Thymus (tissue), 11 donors: ENCODE data around the gene MRPL48. TPM values are rescaled to one million over a fixed set of nuclear protein-coding genes. Genes with fewer than 3 reads are reported as not detected.

Experiments
- DNase-seq, 9 donors: peaks; one replicate each; pipeline ENCODE4 v3.0.0-alpha.2; 2013; ENCODE audit warnings: low spot score in 9 of 9, low read depth in 6 of 9, missing footprints in 1 of 9
- H3K27ac ChIP-seq, 2 donors: one replicate each; pipeline ENCODE4 v1.5.1; 2013; ENCODE audit warnings: control low read depth in 1 of 2, low read depth in 1 of 2, low read length in 1 of 2, mild to moderate bottlenecking in 1 of 2, moderate library complexity in 1 of 2
- H3K27me3 ChIP-seq, 2 donors: one replicate each; pipeline ENCODE4 v1.5.1; 2013; ENCODE audit warnings: low read length in 1 of 2; ENCODE audit not compliant: control insufficient read depth in 2 of 2, insufficient read depth in 1 of 2
- H3K36me3 ChIP-seq, 2 donors: one replicate each; pipeline ENCODE4 v1.5.1; 2013; ENCODE audit warnings: low read length in 1 of 2, mild to moderate bottlenecking in 1 of 2, moderate library complexity in 1 of 2; ENCODE audit not compliant: control insufficient read depth in 2 of 2, insufficient read depth in 2 of 2
- H3K4me1 ChIP-seq, 2 donors: one replicate each; pipeline ENCODE4 v1.5.1; 2013; ENCODE audit warnings: low read length in 2 of 2; ENCODE audit not compliant: control insufficient read depth in 2 of 2, insufficient read depth in 2 of 2
- H3K4me3 ChIP-seq, 2 donors: one replicate each; pipeline ENCODE4 v1.5.1; 2013; ENCODE audit warnings: low read length in 2 of 2, control low read depth in 1 of 2, mild to moderate bottlenecking in 1 of 2
- H3K9me3 ChIP-seq, 2 donors: one replicate each; pipeline ENCODE4 v1.5.1; 2013; ENCODE audit warnings: low read length in 1 of 2, mild to moderate bottlenecking in 1 of 2; ENCODE audit not compliant: control insufficient read depth in 2 of 2, insufficient read depth in 1 of 2
- WGBS: extraction: QIAGEN DNeasy Blood & Tissue Kit; methylation state at CpG from one replicate; pipeline ENCODE4 v1.1.7; 2013; 5-methylcytosine and 5-hydroxymethylcytosine counted together
- polyA plus RNA-seq: library from polyadenylated mRNA; stranded (reverse); fragments of 200-250 nt; gene quantifications from one replicate; pipeline ENCODE4 v1.2.3, GENCODE V29; 2013
- total RNA-seq: library from RNA; stranded (reverse); fragments of 120-200 nt; gene quantifications from one replicate; pipeline ENCODE4 v1.2.4, GENCODE V29; 2013
- donor health status: healthy.

MRPL48 gene
- total and polyA plus RNA-seq, 2 donors: 43.7 to 66.6 TPM

DNA sequence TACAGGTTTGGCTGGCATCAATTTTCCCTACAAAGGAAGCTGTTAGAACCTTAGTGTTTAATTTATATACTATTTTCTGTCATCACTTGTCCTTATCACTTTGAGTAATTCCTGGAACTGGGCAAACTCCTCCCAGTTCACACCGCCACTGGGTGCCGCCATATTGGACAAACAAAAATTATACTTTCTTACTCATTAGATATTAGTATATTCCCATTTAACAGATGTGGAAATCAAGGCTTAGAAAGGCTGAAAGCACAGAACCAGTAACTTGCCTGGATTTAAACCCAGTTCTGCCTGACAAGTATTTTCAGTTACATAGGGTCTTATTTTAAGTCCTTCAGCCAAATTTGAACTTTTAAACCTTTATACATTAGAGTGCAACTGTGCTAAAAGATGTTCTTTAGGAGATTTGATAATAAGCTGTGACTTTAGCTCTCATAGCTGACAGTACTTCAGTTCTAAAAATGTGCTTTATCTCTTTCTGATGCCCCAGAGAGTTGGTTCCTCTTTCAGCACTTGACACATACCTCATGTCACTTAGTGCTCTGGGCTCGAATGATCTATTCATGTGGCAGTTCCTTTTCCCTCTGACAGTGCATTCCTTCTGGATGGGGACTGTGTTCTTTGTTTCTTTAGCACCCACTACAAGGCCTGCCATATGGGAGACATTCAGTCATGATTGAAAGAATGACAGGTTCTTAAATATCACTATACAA is 63.5 kb downstream of the MRPL48 start:
- no peak overlapping the region for H3K27ac ChIP-seq
- H3K4me1 ChIP-seq: no peaks in the 10 kb centered on the region
- no peaks in the 10 kb centered on the region for H3K9me3 ChIP-seq
- WGBS: 88% methylated on average over 3 of the region's 3 CpGs
- H3K4me3 ChIP-seq: no peak overlapping the region
- DNase-seq: no peak
- peaks cover 6 to 9% of the 10 kb centered on the region in 2 donors for H3K36me3 ChIP-seq
- no peaks in the 10 kb centered on the region for H3K27me3 ChIP-seq

DNA sequence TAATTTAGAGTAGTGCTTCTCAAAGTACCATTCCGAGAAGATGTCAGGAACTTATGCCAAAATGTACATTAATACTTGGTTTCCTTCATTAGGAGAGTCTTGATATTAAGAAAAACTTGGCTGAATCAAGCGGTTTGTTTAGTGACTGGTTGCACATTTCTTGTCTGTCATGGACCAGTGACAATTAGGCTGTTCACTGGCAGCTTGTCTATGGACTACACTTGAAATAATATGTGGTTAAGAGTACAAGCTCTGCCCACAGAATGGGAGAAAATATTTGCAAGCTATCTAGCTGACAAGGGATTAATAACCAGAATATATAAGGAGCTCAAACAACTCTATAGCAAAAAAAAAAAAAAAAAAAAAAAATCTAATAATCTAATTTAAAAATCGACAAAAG is 64.4 kb downstream of the MRPL48 start:
- no peaks in the 10 kb centered on the region for H3K4me1 ChIP-seq
- no peak for DNase-seq
- H3K9me3 ChIP-seq: no peaks in the 10 kb centered on the region
- no peak overlapping the region for H3K4me3 ChIP-seq
- H3K27ac ChIP-seq: no peak overlapping the region
- H3K36me3 ChIP-seq: peaks cover 6% of the 10 kb centered on the region in 2 donors
- 98% methylated on average over 3 of the region's 3 CpGs for WGBS
- no peaks in the 10 kb centered on the region for H3K27me3 ChIP-seq

DNA sequence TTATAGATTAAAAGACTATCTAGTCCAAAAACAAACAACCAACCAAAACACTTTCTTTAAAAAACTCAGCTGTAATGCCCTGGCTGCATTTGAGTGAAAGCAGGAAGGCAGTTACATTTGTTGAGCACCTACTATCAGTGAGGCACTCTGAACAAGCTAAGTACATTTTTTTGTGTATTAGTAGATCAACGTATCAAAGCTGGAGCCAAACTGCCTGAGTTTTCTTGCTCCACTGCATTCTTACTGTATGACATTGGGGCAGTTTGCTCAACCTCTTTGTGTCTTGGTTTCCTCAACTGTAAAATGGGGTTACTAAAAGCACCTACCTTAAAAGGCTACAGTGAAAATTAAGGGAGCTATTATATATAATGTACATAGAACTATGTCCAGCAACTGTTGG is 67.0 kb downstream of the MRPL48 start:
- H3K36me3 ChIP-seq: peaks cover 2 to 5% of the 10 kb centered on the region in 2 donors
- H3K27me3 ChIP-seq: no peaks in the 10 kb centered on the region
- no peaks in the 10 kb centered on the region for H3K9me3 ChIP-seq
- H3K4me1 ChIP-seq: no peaks in the 10 kb centered on the region
- no peak overlapping the region for H3K4me3 ChIP-seq
- DNase-seq: no peak
- WGBS: 97% methylated on average over 1 of the region's 1 CpG
- H3K27ac ChIP-seq: no peak overlapping the region

DNA sequence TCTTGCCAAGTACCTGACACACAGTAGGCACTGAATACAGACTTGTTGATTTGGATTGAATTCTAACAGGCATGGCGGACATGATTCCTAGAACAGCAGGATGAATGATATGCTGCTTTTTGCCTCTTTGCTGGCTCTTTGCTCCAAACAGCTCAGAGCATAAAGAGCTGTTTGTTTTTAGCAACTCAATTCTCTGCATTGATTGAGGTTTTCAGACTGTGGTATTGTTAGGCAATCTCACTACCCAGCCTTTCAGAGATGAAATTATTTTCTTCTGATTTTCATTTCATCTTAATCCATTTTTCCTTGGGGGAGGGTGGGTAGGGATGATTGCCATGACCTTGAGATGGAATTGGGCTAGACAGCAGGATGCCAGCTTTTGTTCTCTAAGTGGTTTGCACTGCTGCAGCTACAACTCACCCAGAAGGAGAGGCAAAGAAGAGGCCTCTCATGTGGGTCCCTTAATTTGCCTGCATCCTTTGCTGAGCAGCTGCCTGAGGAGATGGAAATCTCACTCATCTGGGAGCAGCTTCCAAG is 68.4 kb downstream of the MRPL48 start:
- no peaks in the 10 kb centered on the region for H3K4me1 ChIP-seq
- no peak overlapping the region for H3K27ac ChIP-seq
- no peak for DNase-seq
- no peaks in the 10 kb centered on the region for H3K9me3 ChIP-seq
- peaks cover 0 to 8% of the 10 kb centered on the region in 2 donors for H3K36me3 ChIP-seq
- no peak overlapping the region for H3K4me3 ChIP-seq
- 100% methylated on average over 1 of the region's 1 CpG for WGBS
- H3K27me3 ChIP-seq: no peaks in the 10 kb centered on the region

DNA sequence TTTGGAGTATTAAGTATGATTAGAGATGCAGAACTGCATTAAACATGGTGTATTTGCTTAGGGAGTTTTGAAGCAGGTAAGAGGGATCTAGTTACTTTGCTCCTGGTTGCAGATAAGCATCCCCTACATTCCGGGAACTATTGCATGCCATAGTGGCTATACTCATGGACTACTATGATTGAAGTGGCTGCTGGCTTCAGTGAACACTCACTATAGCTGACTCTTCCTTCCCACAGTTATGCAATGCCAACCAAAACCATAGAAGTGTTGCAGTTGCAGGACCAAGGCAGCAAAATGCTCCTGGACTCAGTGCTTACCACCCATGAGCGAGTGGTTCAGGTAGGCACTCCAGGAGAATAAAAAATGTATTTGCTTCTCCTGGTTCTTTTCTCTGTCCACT is 72.0 kb downstream of the MRPL48 start:
- Histone ChIP-seq H3K4me1 (no peaks in the 10 kb centered on the region), H3K27ac (no peak overlapping the region), H3K9me3 (no peaks in the 10 kb centered on the region), H3K27me3 (no peaks in the 10 kb centered on the region), H3K36me3 (peaks cover 14 to 24% of the 10 kb centered on the region in 2 donors), H3K4me3 (no peak overlapping the region)
- WGBS: 97% methylated on average over 2 of the region's 2 CpGs
- DNase-seq: no peak

DNA sequence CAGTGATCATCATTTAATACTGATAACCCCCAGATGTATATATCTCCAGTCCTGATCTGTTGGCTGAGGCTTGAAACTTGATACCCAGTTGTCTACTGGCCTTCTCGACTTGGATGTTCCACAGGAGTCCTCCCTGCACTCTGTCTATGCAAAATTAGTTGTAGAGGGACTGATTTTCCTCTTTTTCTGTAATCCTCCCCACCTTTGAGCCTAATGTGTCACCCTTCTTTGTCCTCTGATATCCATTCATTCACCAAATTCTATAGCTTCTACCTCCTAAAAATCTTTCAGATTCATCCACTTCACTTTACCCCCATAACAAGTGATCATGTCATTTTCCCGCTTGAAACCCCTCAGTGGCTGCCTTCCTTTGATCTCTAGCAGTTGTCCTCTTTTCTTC is 72.5 kb downstream of the MRPL48 start:
- Histone ChIP-seq H3K4me1 (no peaks in the 10 kb centered on the region), H3K36me3 (peaks cover 19 to 26% of the 10 kb centered on the region in 2 donors), H3K27ac (no peak overlapping the region), H3K9me3 (no peaks in the 10 kb centered on the region), H3K27me3 (no peaks in the 10 kb centered on the region), H3K4me3 (no peak overlapping the region)
- DNase-seq: no peak
- WGBS: 93% methylated on average over 2 of the region's 2 CpGs

DNA sequence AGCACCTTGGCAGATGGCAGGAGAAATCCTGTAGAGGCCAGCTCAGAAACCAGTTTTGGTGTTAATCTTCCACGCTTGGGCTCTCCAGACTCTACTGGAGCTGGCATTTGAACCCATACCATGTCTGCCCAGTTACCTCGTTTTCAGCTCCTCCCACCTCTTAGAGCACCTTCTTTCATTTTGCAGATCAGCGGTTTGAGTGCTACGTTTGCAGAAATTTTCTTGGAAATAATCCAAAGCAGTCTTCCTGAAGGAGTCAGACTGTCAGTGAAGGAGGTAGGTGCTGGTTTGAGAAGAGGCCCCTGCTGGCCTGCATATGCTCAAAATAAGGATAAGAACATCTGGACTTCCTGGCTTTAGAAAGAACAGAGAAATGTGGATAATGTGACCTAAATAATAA is 75.3 kb downstream of the MRPL48 start:
- Histone ChIP-seq H3K36me3 (peaks cover 24 to 32% of the 10 kb centered on the region in 2 donors), H3K27ac (no peak overlapping the region)
- 93% methylated on average over 4 of the region's 4 CpGs for WGBS

DNA sequence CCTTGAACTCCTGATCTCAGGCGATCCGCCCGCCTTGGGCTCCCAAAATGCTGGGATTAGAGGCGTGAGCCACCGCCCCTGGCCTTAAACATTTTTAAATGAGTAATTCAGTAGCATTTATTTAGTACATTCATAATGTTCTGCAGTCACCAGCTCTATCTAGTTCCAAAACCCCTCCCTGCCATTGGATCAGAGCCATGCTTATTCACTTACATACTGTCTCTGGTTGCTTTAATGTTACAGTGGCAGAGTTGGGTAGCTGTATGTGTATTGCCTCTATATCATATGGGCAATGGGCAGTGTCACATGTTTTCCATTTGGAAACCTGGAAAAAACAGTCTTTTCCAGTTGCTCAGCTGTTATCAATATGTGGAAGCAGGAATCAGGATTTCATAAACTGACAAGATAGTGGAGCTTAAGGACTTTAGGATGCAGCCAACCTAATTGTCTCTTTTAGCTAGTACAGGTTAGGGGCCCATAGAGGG is 78.5 kb downstream of the MRPL48 start:
- Histone ChIP-seq H3K36me3 (peaks cover 35 to 40% of the 10 kb centered on the region in 2 donors), H3K9me3 (no peaks in the 10 kb centered on the region), H3K4me1 (no peaks in the 10 kb centered on the region), H3K4me3 (no peak overlapping the region), H3K27me3 (no peaks in the 10 kb centered on the region), H3K27ac (no peak overlapping the region)
- DNase-seq: no peak
- 97% methylated on average over 5 of the region's 5 CpGs for WGBS

More for the DNA sequence above, 75.3 kb downstream of the MRPL48 start:
- H3K4me3 ChIP-seq: no peak overlapping the region
- H3K27me3 ChIP-seq: no peaks in the 10 kb centered on the region
- no peak for DNase-seq
- no peaks in the 10 kb centered on the region for H3K4me1 ChIP-seq
- H3K9me3 ChIP-seq: no peaks in the 10 kb centered on the region

DNA sequence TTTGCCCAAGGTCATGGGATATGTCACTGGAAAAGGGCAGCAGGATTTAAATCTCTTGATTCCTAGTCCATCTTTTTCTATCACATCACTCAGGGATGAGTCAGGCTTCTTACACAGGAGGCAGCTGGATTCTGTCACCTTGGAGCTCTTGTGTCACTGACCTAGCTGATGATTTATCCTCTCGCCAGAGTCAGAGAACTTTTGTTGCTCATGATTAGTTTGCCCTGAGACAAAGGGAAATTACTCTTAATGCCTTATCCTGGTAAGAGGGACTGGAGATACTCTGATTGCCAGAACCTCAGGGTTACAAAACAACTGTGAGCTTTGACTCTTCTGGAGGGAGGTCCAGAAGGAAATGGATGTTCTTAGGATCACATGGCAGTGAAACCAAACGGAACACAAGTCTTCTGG is 78.9 kb downstream of the MRPL48 start:
- H3K27me3 ChIP-seq: no peaks in the 10 kb centered on the region
- H3K4me3 ChIP-seq: no peak overlapping the region
- peaks cover 38 to 43% of the 10 kb centered on the region in 2 donors for H3K36me3 ChIP-seq
- H3K27ac ChIP-seq: no peak overlapping the region
- H3K4me1 ChIP-seq: no peaks in the 10 kb centered on the region
- DNase-seq: no peak
- no peaks in the 10 kb centered on the region for H3K9me3 ChIP-seq
- 92% methylated on average over 2 of the region's 2 CpGs for WGBS
